ENCODE data around the gene SHISA2. TPM values are rescaled to one million over a fixed set of nuclear protein-coding genes. Genes with fewer than 3 reads are reported as not detected.

The SHISA2 gene
- total RNA-seq, 1 experiment from 2014 or later, result 20.5 TPM

DNA sequence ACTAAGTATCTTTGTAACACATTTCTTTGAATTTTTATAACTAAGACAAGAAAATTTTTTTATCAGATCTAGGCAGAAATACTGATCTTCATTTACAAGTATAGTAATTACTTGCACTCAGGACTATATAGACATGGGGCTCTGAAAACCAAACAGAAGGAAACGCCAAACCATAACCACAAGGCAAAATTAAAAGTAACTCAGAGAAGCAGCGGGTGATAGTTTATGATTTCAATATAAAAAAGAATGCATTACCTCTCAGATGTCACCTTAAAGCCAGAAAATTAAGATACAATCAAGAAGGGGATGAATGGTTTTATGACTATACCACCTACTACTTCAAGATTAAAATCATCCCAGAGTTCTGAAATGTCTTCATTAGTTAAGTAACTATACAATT lies 6.7 kb downstream of the SHISA2 start:
- DNase-seq (ENCODE audit: low spot score) (no peak), ATAC-seq (no peak)
- peaks cover 12% of the 10 kb centered on the region for H3K4me1 Mint-ChIP-seq
- ChIA-PET POLR2A (no interaction called here), CTCF (no interaction called here)
- H3K4me3 Mint-ChIP-seq, result no peak overlapping the region
- no peak overlapping the region for H3K27ac Mint-ChIP-seq
- peaks cover 26% of the 10 kb centered on the region for H3K36me3 Mint-ChIP-seq
- no peak for TF ChIP-seq NFYB (CRISPR knock-in tag; conservative IDR thresholded peaks at IDR 0.05; ENCODE audit: low read depth)
- no peak for TF ChIP-seq IRF2 (CRISPR knock-in tag; IDR thresholded peaks at IDR 0.05; ENCODE audit: borderline replicate concordance, low read depth)
- no peak for TF ChIP-seq MAX (CRISPR knock-in tag; IDR thresholded peaks at IDR 0.05)
- TF ChIP-seq ZNF232 (CRISPR knock-in tag; IDR thresholded peaks at IDR 0.05), result no peak
- no peak for TF ChIP-seq RORB (CRISPR knock-in tag; IDR thresholded peaks at IDR 0.05)
- no peak for TF ChIP-seq FOXK1 (CRISPR knock-in tag; IDR thresholded peaks at IDR 0.05)
- no peak for TF ChIP-seq FOXJ3 (CRISPR knock-in tag; IDR thresholded peaks at IDR 0.05; ENCODE audit: borderline replicate concordance)
- no peak for TF ChIP-seq ELF4 (CRISPR knock-in tag; IDR thresholded peaks at IDR 0.05; ENCODE audit: low read depth)
- TF ChIP-seq TEAD1 (CRISPR knock-in tag; IDR thresholded peaks at IDR 0.05), result no peak
- TF ChIP-seq HMGA2 (CRISPR knock-in tag; IDR thresholded peaks at IDR 0.05), result no peak
- TF ChIP-seq E2F1 (CRISPR knock-in tag; IDR thresholded peaks at IDR 0.05), result no peak
- TF ChIP-seq JUN (CRISPR knock-in tag; IDR thresholded peaks at IDR 0.05), result no peak
- TF ChIP-seq RELA (CRISPR knock-in tag; IDR thresholded peaks at IDR 0.05; ENCODE audit: borderline replicate concordance), result no peak
- TF ChIP-seq, protein P1, sequence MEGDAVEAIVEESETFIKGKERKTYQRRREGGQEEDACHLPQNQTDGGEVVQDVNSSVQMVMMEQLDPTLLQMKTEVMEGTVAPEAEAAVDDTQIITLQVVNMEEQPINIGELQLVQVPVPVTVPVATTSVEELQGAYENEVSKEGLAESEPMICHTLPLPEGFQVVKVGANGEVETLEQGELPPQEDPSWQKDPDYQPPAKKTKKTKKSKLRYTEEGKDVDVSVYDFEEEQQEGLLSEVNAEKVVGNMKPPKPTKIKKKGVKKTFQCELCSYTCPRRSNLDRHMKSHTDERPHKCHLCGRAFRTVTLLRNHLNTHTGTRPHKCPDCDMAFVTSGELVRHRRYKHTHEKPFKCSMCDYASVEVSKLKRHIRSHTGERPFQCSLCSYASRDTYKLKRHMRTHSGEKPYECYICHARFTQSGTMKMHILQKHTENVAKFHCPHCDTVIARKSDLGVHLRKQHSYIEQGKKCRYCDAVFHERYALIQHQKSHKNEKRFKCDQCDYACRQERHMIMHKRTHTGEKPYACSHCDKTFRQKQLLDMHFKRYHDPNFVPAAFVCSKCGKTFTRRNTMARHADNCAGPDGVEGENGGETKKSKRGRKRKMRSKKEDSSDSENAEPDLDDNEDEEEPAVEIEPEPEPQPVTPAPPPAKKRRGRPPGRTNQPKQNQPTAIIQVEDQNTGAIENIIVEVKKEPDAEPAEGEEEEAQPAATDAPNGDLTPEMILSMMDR (IDR thresholded peaks at IDR 0.05), result no peak
- no peak for TF ChIP-seq GTF2I (CRISPR knock-in tag; conservative IDR thresholded peaks at IDR 0.05)
- TF ChIP-seq ZNF532 (CRISPR knock-in tag; IDR thresholded peaks at IDR 0.05; ENCODE audit: borderline replicate concordance), result no peak
- no peak for TF ChIP-seq SMAD3 (CRISPR knock-in tag; IDR thresholded peaks at IDR 0.05; ENCODE audit: borderline replicate concordance)
- no peak for TF ChIP-seq NR2C2 (CRISPR knock-in tag; IDR thresholded peaks at IDR 0.05)
- no peak for TF ChIP-seq ZNF317 (CRISPR knock-in tag; IDR thresholded peaks at IDR 0.05; ENCODE audit: borderline replicate concordance, low read depth)
- no peaks in the 10 kb centered on the region for H3K9me3 Mint-ChIP-seq
- peaks cover 19% of the 10 kb centered on the region for H3K27me3 Mint-ChIP-seq (ENCODE audit: low read depth)

GRCh38 chr13:26042785-26043184 lies 9.0 kb downstream of the SHISA2 start:
- CTCF ChIA-PET, result interaction anchor here (0.6 to 1.3 kb wide), 3 partner anchors 9 to 32 kb away, joined by 3 read pairs; partner anchors contain the start of gene SHISA2
- Mint-ChIP-seq H3K36me3 (peaks cover 26% of the 10 kb centered on the region), H3K4me1 (no peaks in the 10 kb centered on the region), H3K27me3 (ENCODE audit: low read depth) (no peaks in the 10 kb centered on the region), H3K4me3 (no peak overlapping the region), H3K9me3 (no peaks in the 10 kb centered on the region), H3K27ac (no peak overlapping the region)
- no peak for DNase-seq (ENCODE audit: low spot score)
- POLR2A ChIA-PET, result no interaction called here
- ATAC-seq, result no peak
- TF ChIP-seq, protein P2, sequence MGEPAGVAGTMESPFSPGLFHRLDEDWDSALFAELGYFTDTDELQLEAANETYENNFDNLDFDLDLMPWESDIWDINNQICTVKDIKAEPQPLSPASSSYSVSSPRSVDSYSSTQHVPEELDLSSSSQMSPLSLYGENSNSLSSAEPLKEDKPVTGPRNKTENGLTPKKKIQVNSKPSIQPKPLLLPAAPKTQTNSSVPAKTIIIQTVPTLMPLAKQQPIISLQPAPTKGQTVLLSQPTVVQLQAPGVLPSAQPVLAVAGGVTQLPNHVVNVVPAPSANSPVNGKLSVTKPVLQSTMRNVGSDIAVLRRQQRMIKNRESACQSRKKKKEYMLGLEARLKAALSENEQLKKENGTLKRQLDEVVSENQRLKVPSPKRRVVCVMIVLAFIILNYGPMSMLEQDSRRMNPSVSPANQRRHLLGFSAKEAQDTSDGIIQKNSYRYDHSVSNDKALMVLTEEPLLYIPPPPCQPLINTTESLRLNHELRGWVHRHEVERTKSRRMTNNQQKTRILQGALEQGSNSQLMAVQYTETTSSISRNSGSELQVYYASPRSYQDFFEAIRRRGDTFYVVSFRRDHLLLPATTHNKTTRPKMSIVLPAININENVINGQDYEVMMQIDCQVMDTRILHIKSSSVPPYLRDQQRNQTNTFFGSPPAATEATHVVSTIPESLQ (CRISPR knock-in tag; IDR thresholded peaks at IDR 0.05), result no peak
- TF ChIP-seq ZNF121 (CRISPR knock-in tag; IDR thresholded peaks at IDR 0.05), result no peak
- TF ChIP-seq AR (CRISPR knock-in tag; IDR thresholded peaks at IDR 0.05), result no peak

Data from WTC11 (cell line).